Kidney (tissue), 14 donors: ENCODE data around the gene SPIN1. TPM values are rescaled to one million over a fixed set of nuclear protein-coding genes. Genes with fewer than 3 reads are reported as not detected.

Source experiments
- DNase-seq, 5 donors: peaks; one replicate each; pipeline ENCODE4 v3.0.0-alpha.2; 2013 to 2020
- FAIRE-seq: peaks from 2 replicates; lab custom pipeline; 2012; peaks lifted over from hg19 to GRCh38; lab: Jason Lieb, UNC
- H3K27ac ChIP-seq, 2 donors: one replicate each; pipeline ENCODE4 v1.7.0; 2013; ENCODE audit warnings: low read depth in 2 of 2, low read length in 2 of 2, inconsistent platforms in 1 of 2
- H3K27me3 ChIP-seq: one replicate; pipeline ENCODE4 v1.7.1; 2013; ENCODE audit warnings: low read length, inconsistent platforms; ENCODE audit not compliant: control insufficient read depth, insufficient read depth
- H3K36me3 ChIP-seq, 3 donors: one replicate each; pipeline versions ENCODE4 v1.7.0 to v1.7.1; 2013; ENCODE audit warnings: low read length in 3 of 3, control low read depth in 1 of 3, inconsistent platforms in 1 of 3; ENCODE audit not compliant: insufficient read depth in 3 of 3, control insufficient read depth in 2 of 3
- H3K4me1 ChIP-seq, 3 donors: one replicate each; pipeline versions ENCODE4 v1.7.0 to v1.7.1; 2013; ENCODE audit warnings: low read length in 3 of 3, inconsistent platforms in 1 of 3, low read depth in 1 of 3; ENCODE audit not compliant: control insufficient read depth in 2 of 3, insufficient read depth in 2 of 3
- H3K4me3 ChIP-seq, 3 donors: one replicate each; pipeline versions ENCODE4 v1.7.0 to v1.8.1; 2013; ENCODE audit warnings: low read length in 3 of 3, control low read depth in 1 of 3, inconsistent platforms in 1 of 3
- H3K9ac ChIP-seq, 3 donors: one replicate each; pipeline versions ENCODE4 v1.7.0 to v1.7.1; 2013; ENCODE audit warnings: low read length in 3 of 3, control low read depth in 1 of 3, inconsistent platforms in 1 of 3
- H3K9me3 ChIP-seq, 3 donors: one replicate each; pipeline versions ENCODE4 v1.7.0 to v1.7.1; 2013; ENCODE audit warnings: low read length in 3 of 3, control low read depth in 1 of 3, inconsistent platforms in 1 of 3; ENCODE audit not compliant: control insufficient read depth in 2 of 3, insufficient read depth in 1 of 3
- intact Hi-C: fragments of 100-400 bp; cut with DNase I; formaldehyde crosslinking; loops from one replicate; pipeline ENCODE4 v1.11.1; 2022
- polyA plus RNA-seq: library from polyadenylated mRNA; stranded (reverse); fragments of 350-450 nt; fragmentation: Illumina TruSeq; extraction: RNeasy Lipid Tissue Mini Kit (QIAGEN cat#74804); gene quantifications from one replicate; pipeline ENCODE4 v1.2.3, GENCODE V29; 2014; ENCODE audit warnings: low read depth, low replicate concordance; ENCODE audit not compliant: insufficient read depth
- total RNA-seq: library from RNA; stranded (reverse); fragmentation: NEBNext Ultra II Directional; extraction: Animal tissue kit (Norgen Biotek cat#: 25700); gene quantifications from one replicate; pipeline ENCODE4 v1.2.1, GENCODE V29; 2021
- TF ChIP-seq, protein P1 (sequence below): IDR thresholded peaks from 3 replicates; pipeline ENCODE4 v1.5.1; 2012; ENCODE audit warnings: mild to moderate bottlenecking, moderate library complexity, borderline replicate concordance; ENCODE audit not compliant: insufficient read depth; ENCODE audit errors: extremely low read depth
- donor health status: control.
- donor health status: control.
- donor health status: control.
- donor health status: control.
- donor health status: control.
- donor health status: DM: yes; HTN: yes; CAD: no.
- donor health status: Normal renal cell carcinoma (clear cell type).

The SPIN1 gene
- total and polyA plus RNA-seq, 2 donors from 2014 or later: 27.9 to 88.7 TPM

DNA sequence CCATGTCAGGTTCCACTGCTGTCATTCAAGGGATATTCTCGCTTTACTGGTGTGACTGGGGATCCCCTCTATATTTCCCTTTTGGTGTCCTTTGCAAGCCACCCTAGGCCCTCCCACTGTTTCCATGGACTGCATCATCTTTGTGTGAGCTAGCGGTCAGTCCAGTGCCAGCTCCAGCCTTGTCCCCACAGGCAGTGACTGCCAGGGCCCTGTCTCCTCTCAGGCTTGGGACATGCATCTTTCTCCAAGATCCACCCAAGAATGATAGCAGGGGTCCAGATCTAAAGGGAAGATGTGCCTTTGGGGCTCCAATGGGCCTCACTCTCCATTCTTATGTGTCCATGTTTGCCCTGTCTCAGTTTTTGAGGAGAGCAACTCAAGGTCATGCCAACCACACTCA lies 109.0 kb downstream of the SPIN1 start:
- intact Hi-C loops: no loop called here
- TF ChIP-seq, protein P1, sequence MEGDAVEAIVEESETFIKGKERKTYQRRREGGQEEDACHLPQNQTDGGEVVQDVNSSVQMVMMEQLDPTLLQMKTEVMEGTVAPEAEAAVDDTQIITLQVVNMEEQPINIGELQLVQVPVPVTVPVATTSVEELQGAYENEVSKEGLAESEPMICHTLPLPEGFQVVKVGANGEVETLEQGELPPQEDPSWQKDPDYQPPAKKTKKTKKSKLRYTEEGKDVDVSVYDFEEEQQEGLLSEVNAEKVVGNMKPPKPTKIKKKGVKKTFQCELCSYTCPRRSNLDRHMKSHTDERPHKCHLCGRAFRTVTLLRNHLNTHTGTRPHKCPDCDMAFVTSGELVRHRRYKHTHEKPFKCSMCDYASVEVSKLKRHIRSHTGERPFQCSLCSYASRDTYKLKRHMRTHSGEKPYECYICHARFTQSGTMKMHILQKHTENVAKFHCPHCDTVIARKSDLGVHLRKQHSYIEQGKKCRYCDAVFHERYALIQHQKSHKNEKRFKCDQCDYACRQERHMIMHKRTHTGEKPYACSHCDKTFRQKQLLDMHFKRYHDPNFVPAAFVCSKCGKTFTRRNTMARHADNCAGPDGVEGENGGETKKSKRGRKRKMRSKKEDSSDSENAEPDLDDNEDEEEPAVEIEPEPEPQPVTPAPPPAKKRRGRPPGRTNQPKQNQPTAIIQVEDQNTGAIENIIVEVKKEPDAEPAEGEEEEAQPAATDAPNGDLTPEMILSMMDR: no peak
- Histone ChIP-seq H3K27me3 (no peaks in the 10 kb centered on the region), H3K9me3 (no peaks in the 10 kb centered on the region), H3K4me3 (no peak overlapping the region), H3K36me3 (no peaks in the 10 kb centered on the region), H3K4me1 (no peaks in the 10 kb centered on the region), H3K27ac (no peak overlapping the region), H3K9ac (no peak overlapping the region)
- no peak for FAIRE-seq
- no peak for DNase-seq

DNA sequence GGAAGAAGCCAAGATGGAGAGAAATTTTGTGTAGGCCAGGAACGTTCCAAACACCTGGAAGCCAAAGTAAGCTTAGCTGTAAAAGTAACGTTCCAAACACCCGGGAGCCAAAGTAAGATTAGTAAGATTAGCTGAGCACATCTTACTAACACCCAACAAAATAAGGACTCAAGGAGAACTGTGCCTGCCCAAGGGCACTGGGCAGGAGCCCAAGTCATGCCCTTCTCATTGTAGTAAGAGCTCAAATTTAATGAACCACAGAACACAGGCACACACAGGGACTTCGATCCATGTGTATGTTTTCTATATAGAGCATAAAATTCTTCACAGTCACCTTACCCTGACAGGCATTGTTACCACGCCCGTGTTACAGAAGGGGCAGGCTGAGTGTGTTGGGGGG lies 110.6 kb downstream of the SPIN1 start:
- TF ChIP-seq, protein P1: no peak
- Histone ChIP-seq H3K36me3 (no peaks in the 10 kb centered on the region), H3K9me3 (no peaks in the 10 kb centered on the region), H3K4me3 (no peak overlapping the region), H3K27ac (no peak overlapping the region), H3K9ac (no peak overlapping the region), H3K27me3 (no peaks in the 10 kb centered on the region), H3K4me1 (no peaks in the 10 kb centered on the region)
- intact Hi-C loops: no loop called here
- no peak for DNase-seq
- FAIRE-seq: no peak

DNA sequence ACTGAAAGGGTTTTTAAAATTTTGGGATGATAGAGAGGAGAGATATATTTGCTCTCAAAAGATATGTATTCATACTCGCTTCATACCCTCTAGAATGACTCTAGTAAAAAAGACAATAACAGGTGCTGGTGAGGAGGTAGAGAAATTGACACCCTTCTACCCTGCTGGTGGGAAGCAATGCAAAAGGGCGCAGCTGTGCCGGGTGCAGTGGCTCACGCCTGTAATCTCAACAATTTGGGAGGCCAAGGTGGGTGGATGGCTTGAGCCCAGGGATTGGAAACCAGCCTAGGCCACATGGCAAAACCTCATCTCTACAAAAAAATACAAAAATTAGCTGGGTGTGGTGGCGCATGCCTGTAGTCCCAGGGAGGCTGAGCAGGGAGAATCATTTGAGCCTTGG lies 112.8 kb downstream of the SPIN1 start:
- TF ChIP-seq, protein P1: no peak
- intact Hi-C loops: no loop called here
- DNase-seq: peak in 1 of 5 donors; percentile 29
- H3K9me3 ChIP-seq: no peaks in the 10 kb centered on the region
- H3K36me3 ChIP-seq: no peaks in the 10 kb centered on the region
- no peaks in the 10 kb centered on the region for H3K27me3 ChIP-seq
- no peak overlapping the region for H3K27ac ChIP-seq
- no peaks in the 10 kb centered on the region for H3K4me1 ChIP-seq
- FAIRE-seq: no peak
- H3K4me3 ChIP-seq: no peak overlapping the region
- no peak overlapping the region for H3K9ac ChIP-seq

DNA sequence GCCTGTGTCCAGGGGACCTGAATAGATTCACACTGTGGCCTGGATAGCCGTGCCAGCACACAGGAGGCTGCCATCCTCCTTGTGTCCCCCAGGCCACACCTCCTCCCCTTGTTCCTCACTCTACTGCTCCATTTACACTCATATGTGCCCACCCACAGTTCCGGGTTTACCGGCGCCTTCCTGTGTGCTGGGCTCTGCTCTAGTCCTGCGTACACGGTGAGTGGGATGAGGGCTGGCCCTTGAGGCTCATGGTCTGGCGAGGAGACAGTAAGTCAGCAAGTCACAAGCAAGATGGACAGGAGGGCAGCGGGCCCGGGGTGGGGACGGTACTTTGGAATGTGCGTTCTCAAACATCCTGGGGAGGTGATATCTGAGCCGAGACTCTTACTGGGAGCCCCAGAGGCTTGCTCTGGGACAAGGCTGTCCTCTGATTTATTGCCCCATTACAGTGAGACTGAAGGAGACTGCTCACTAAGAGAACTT lies 114.3 kb downstream of the SPIN1 start:
- Histone ChIP-seq H3K27me3 (no peaks in the 10 kb centered on the region), H3K9me3 (no peaks in the 10 kb centered on the region), H3K4me1 (no peaks in the 10 kb centered on the region), H3K9ac (no peak overlapping the region), H3K27ac (no peak overlapping the region), H3K36me3 (no peaks in the 10 kb centered on the region), H3K4me3 (no peak overlapping the region)
- DNase-seq (peak; percentile 39 to 75 (median 67)), FAIRE-seq (no peak)
- TF ChIP-seq, protein P1: no peak
- intact Hi-C loops: no loop called here
